Activated T-cell treated with anti-CD3 and anti-CD28 coated beads, Interleukin-2, amount 50 U/mL, for 1 hour (primary cell): ENCODE data around the gene FRK.
"Not testable (repeated sequence)": the region's sequence is repeated elsewhere in the genome, so short reads cannot be mapped to it uniquely, and the experiment has no call there.

ENCODE experiments used
- DNase-seq: peaks from one replicate; pipeline ENCODE4 v3.0.0-alpha.2; 2020

FRK gene

GRCh38 chr6:116073765-116074440, 13.2 kb upstream of the FRK start:
- no peak for DNase-seq

DNA sequence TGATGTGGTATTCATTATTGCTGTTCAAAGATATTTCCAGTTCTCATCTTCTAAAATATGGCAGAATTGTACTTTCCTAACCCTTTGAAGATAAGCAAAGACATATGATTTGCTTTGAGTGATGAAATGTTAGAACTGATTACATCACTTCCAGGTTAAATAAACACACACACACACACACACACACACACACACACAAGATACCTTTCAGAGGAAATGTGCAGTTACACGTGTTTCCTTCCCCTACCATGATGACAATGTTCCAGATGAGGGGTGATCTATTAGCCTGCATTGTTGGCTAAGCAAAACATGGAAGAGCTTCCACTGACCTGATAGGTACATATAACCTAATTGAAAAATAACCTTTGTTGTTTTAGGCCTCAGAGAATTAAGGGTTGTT, 11.7 kb upstream of the FRK start:
- no peak for DNase-seq

DNA sequence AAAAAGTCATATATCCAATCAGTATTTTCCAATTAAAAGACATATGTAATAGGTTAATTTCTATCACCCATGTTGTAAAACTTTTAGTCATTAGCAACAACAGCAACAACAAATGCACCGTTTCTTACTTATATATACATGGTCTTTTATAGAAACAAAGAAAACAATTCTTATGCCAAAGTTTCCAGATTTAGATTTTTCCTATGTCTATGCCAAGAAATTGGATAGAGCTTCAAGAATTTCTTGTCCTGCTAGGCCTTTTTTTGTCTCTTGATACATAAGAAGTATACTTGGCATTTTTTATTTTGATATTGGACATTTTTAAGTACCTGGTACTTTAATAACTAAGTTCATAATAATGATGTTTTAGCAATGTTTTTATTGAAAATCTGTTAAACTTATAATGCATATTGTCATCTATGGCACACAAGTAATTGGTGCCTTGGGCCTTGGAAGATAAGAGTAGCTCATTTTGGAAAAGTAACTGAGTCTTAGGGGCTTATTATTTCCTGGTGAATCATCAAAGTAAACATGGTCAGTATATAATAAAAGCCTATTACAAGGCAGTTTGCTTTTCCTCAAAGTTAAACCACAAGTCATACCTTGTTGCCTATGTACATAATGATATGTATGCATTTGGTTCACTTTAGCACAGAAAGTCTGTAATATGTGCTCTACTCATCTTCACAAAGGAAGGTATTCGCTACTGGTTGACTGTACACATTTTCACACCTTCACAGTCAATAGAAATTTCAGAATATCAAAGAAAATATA, 10.1 kb upstream of the FRK start:
- no peak for DNase-seq

GRCh38 chr6:116070101-116070500, 9.4 kb upstream of the FRK start:
- DNase-seq = no peak

DNA sequence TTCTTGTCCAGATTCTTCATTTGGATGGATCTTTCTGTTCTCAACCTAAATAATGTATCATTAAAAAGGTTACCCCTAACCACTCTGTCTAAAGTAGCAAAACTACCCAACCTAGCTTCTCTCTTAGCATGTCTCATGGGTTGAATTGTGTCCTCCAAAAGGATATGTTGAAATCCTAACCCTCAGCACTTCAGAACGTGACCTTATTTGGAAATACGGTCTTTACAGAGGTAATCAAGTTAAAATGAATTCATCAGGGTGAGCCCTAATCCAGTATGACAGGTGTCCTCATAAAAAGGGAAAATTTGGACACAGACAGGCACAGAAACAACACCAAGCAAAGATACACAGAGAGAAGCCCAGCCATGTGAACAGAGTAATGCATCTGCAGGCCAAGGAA, 6.1 kb upstream of the FRK start:
- DNase-seq = no peak

GRCh38 chr6:116064666-116065065, 4.0 kb upstream of the FRK start:
- no peak for DNase-seq

DNA sequence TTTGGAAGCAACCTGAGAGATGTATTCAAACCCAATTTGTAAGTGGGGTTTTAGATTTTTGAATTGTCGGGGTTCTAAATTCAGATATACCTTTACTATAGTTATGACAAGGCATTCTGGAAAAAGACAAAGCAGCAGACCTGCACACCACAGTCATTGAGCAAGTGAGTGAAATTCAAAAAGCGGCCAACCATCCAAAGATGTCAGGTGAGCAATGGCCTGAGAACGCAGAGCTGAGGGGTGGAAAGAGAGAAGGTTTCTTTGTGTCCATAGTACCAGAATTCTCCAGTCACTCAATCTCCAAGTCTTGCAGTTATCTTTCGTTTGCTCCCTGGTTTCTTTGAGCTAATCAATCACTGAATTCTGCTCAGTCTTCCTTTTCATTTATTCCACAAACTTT, 1.8 kb upstream of the FRK start:
- no peak for DNase-seq

GRCh38 chr6:116059713-116060571, 749 bp downstream of the FRK start:
- no peak for DNase-seq

DNA sequence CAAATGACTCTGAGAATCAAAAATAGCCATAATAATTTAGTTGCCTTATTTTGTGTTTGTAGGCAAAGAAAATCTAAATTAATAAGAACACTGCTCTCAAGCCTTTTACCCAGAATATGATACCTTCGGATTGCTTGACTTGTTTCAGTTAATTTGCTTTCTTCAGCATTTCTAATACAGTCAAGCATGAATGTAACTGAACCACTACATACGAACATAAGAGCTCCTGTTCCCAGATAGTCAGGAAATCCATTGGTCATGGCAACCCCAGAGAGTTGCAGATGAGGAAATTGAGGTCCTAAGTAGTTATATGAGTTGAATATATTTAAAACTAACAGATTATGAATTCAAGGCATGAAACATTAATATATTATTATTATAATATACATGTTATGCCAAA, 2.9 kb downstream of the FRK start:
- DNase-seq = no peak

DNA sequence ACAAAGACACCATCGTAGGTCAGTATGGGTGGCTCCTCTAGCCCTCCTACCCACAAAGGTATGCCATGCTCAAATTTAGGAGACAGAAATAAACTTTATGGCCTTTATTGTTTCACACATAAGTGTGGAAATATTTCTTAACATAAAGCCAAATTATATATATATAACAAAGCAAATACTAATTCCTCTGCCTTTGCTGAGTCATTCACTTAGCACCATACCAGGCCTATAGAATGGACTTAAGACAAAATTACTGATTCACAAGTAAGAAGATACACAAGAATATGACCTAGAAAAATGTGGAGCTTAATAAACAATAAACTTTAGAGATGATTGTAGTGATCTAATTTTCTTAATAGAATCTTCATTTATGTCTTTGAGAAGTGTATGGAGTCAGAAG, 5.2 kb downstream of the FRK start:
- no peak for DNase-seq

GRCh38 chr6:116051244-116051643, 9.4 kb downstream of the FRK start:
- DNase-seq = no peak

DNA sequence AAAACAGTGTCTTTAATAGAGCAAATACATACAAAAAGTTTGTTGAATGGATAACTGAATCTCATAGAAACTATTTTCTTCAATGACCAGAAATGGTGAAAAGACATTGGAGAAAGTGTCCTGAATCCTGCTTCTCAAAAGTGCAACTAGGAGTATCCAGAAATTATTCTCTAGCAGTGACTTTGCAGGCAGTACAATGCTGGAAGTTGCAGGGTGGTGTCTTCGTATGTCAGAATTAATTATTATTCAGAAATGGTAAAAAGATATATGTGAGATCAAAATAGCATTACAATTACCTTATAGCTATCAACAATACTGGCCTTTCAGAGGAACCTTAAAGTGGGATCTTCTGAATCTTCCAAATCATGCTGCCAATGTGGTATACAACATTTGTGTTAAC, 10.0 kb downstream of the FRK start:
- DNase-seq = no peak

GRCh38 chr6:116049321-116049720, 11.4 kb downstream of the FRK start:
- no peak for DNase-seq

- no peak for DNase-seq
Measured at GRCh38 chr6:116047173-116047933, 13.3 kb downstream of the FRK start.

GRCh38 chr6:116046737-116047136, 14.0 kb downstream of the FRK start:
- no peak for DNase-seq

GRCh38 chr6:116046272-116046671, 14.4 kb downstream of the FRK start:
- not testable (repeated sequence) for DNase-seq

- DNase-seq = no peak
Measured at GRCh38 chr6:116041934-116042333, 18.8 kb downstream of the FRK start.

DNA sequence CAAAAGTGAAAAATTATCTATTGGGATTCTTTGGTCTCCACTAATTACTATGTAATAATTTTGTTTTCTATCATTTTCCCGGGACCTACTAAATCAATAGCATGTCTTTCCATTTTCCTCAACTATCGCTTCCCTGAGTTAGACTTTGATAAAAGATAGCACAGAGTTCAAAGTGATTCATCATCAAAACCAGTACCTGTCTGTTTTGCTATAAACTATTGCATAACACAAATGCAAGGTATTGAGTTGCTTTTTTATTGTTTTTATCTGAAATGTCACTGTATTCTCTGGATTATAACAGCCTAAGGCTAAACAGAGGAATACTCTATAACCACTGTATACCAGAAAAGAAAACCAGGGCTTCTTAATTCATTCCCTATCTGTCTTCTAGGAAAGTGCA, 19.7 kb downstream of the FRK start:
- DNase-seq = no peak

- DNase-seq = no peak
Measured at GRCh38 chr6:116036885-116037284, 23.8 kb downstream of the FRK start.

GRCh38 chr6:116036075-116036773, 24.5 kb downstream of the FRK start:
- DNase-seq = no peak

DNA sequence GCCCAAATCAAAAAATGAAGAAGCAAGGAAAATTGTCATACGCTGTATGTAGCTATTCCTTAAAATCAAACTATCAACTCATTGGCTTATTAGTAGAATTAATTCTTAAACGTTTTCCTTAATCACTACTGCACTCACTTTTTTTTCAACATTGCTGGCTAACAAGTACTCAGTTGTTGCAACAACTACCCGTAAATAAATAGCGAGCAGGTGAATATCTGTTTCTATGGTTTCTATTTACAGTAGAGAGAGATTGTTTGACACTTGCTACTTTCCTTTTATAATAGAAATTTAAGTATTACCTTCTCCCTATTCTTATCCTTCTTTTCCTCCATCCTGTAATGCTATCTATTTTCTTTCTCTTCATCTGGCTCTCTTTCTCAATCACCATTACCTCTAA, 25.1 kb downstream of the FRK start:
- no peak for DNase-seq

DNA sequence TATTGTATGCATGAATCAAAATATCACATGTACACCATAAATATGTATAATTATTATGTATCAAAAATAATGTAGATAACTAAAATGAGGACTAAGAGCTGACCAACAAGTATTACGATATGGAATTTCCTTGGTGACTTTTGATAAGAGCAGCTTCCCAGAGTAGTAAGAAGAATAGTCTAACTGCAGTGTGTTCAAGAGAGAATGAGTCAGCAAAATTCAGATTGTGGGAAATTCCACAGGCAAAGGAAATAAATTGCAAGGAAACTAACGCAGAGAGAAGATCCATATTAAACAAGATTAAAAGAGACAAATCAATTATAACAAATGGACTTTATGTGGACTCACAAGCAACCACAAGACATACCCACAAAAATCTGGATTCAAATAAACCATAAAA, 26.4 kb downstream of the FRK start:
- DNase-seq = no peak
